ENCODE measurements around the gene KIF12. TPM values are rescaled to one million over a fixed set of nuclear protein-coding genes. Genes with fewer than 3 reads are reported as not detected.
A peak's percentile ranks its signal among the peaks of the same experiment; 100 is the strongest.

KIF12 gene
- total and polyA plus RNA-seq, 2 of the 13 experiments (the other 11 are each of a cell fraction or from before 2014, with no cell fraction given) = 1.8 to 12.5 TPM

DNA sequence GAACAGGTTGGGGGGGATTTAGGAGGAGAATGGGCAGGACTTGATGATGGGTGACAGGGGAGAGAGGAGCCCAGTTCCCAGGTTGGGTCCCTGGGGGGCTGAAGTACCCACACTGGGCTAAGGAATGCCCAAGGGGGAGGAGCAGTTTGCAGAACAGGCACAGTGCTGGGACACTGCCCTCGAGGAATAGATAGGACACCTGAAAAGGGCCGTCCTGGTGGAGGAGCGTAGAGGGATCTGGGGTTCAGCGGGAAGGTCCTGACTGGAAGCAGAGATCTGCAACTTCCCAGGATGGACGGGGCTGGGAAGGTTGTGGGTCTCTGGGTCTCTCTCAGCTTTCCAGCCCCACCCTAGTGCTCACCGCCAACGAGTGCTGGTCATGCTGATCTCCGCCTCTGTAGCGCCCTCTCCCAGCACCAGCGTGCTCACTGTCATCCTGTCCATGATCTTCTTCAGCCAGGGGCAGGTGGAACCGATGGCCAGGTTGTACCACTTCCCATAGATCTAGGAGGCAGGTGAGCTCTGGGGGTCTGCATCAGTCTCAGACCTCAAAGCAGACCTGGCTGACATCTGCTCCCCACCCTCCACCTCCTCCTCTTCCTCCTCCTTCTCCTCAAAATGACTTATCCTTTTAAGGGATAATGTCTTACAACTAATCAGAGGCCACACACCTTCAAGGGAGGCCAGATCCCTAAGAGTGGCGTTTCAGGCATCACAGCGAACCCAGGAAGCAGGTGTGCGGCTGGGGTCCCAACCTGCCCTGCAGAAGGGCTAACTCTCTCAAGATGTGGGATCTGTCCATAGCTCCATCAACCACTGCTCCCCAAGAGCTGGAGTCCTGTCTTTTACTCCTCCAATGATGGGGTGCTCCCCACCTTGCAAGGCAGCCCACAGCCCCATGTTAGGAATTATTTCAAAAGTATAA, 22.6 kb downstream of the KIF12 start (continued):
- peak; percentile 42; the same call in 1 of the 2 replicates for TF ChIP-seq MYC (CRISPR knock-in tag; IDR thresholded peaks at IDR 0.05; ENCODE audit: borderline replicate concordance)
- TF ChIP-seq KLF13 (CRISPR knock-in tag; IDR thresholded peaks at IDR 0.05) = no peak

DNA sequence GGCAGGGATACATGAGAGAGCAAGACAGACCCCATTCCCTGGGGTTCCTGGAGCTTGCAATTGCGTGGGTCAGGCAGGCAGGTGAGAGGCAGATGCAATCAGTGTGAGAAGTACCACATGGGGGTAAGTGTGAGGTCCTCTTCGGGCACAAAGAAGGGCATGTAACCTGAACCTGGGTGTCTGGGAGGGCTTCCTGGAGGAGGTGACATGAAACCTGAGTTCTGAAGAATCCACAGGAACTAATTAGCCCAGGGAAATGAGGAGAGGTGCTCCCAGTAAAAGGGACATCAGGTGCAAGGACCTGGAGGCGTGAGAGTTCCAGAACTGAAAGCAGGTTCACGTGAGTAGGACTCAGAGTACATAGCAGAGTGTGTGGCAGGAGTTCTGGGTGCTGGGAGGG, 23.5 kb downstream of the KIF12 start:
- 44% methylated on average over 4 of the region's 4 CpGs for WGBS (ENCODE audit: low lambda C conversion rate)
- TF ChIP-seq STAG1 (CRISPR knock-in tag; IDR thresholded peaks at IDR 0.05) (no peak), FLYWCH1 (CRISPR knock-in tag; IDR thresholded peaks at IDR 0.05) (0 out of 2 replicates have a peak, but pooled peaks have one; percentile 33), KMT2A (CRISPR knock-in tag; IDR thresholded peaks at IDR 0.05) (0 out of 2 replicates have a peak, but pooled peaks have one; percentile 24), ATF1 (CRISPR knock-in tag; IDR thresholded peaks at IDR 0.05) (no peak), ZNF501 (CRISPR knock-in tag; IDR thresholded peaks at IDR 0.05) (peak; percentile 32; the same call in 1 of the 2 replicates), SOX5 (CRISPR knock-in tag; IDR thresholded peaks at IDR 0.05; ENCODE audit: borderline replicate concordance) (no peak), POLR2AphosphoS5 (IDR thresholded peaks at IDR 0.05; ENCODE audit: low read depth, low read length) (0 out of 2 replicates have a peak, but pooled peaks have one; percentile 21), ZFP36 (IDR thresholded peaks at IDR 0.05; ENCODE audit: borderline replicate concordance, low read depth, low read length, partially characterized antibody) (peak; percentile 71)
- TF ChIP-seq, protein P1, sequence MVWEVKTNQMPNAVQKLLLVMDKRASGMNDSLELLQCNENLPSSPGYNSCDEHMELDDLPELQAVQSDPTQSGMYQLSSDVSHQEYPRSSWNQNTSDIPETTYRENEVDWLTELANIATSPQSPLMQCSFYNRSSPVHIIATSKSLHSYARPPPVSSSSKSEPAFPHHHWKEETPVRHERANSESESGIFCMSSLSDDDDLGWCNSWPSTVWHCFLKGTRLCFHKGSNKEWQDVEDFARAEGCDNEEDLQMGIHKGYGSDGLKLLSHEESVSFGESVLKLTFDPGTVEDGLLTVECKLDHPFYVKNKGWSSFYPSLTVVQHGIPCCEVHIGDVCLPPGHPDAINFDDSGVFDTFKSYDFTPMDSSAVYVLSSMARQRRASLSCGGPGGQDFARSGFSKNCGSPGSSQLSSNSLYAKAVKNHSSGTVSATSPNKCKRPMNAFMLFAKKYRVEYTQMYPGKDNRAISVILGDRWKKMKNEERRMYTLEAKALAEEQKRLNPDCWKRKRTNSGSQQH (CRISPR knock-in tag; IDR thresholded peaks at IDR 0.05; ENCODE audit: low read depth) = peak; percentile 49; the same call in 1 of the 2 replicates
- TF ChIP-seq, protein P2, sequence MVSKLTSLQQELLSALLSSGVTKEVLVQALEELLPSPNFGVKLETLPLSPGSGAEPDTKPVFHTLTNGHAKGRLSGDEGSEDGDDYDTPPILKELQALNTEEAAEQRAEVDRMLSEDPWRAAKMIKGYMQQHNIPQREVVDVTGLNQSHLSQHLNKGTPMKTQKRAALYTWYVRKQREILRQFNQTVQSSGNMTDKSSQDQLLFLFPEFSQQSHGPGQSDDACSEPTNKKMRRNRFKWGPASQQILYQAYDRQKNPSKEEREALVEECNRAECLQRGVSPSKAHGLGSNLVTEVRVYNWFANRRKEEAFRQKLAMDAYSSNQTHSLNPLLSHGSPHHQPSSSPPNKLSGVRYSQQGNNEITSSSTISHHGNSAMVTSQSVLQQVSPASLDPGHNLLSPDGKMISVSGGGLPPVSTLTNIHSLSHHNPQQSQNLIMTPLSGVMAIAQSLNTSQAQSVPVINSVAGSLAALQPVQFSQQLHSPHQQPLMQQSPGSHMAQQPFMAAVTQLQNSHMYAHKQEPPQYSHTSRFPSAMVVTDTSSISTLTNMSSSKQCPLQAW (CRISPR knock-in tag; IDR thresholded peaks at IDR 0.05) = peak; percentile 26; the same call in 1 of the 2 replicates
- Histone ChIP-seq H3K79me2 (ENCODE audit: insufficient read depth, low read length) (peaks cover 73% of the 10 kb centered on the region), H3K9me3 (ENCODE audit: low read length) (no peaks in the 10 kb centered on the region), H3K36me3 (replicated peaks in 1 of 2; ENCODE audit: control insufficient read depth in 1 of 2, insufficient read depth in 2 of 2, low read length in 2 of 2) (peaks cover 32 to 56% of the 10 kb centered on the region in 2 experiments), H3K27ac (ENCODE audit: extremely low read length, insufficient read depth, low read length) (peak overlapping the region; percentile 98), H3K27me3 (ENCODE audit: control insufficient read depth in 1 of 2, insufficient read depth in 2 of 2, low read length in 2 of 2) (no peaks in the 10 kb centered on the region; a peak in 1 of 5 replicates), H3K4me3 (replicated peaks in 1 of 3; ENCODE audit: insufficient read depth in 1 of 3, low read depth in 2 of 3, low read length in 3 of 3) (peak overlapping the region; percentile 72 to 91 (median 76)), H3K4me1 (ENCODE audit: insufficient read depth, low read length) (peaks cover 81% of the 10 kb centered on the region), H4K20me1 (ENCODE audit: insufficient read depth, low read length) (peaks cover 52% of the 10 kb centered on the region), H3K9ac (ENCODE audit: insufficient read depth, low read depth, low read length) (peak overlapping the region; percentile 87), H3K4me2 (ENCODE audit: low read depth, low read length) (peak overlapping the region; percentile 97), H2AFZ (ENCODE audit: low read length) (no peak overlapping the region)
- DNase-seq (ENCODE audit: low spot score) (no peak), FAIRE-seq (no peak), ATAC-seq (no peak)
- BruUV-seq (replicated peaks) = no TSS peak
- in situ Hi-C loops (cut with HindIII; ENCODE audit: extremely low pct_ligation_motif_present, low pct_unique_long_range_greater_than_20kb) (no loop called here), intact Hi-C loops (cut with micrococcal nuclease; ENCODE audit: unreplicated experiment) (no loop called here)
- ChIA-PET CTCF (ENCODE audit: low intra/inter-chr PET ratio, low total read pairs) (no interaction called here), POLR2A (interaction anchor here (0.7 kb wide), 1 partner anchor 15 kb away, joined by 3 read pairs; no protein-coding TSS in a partner anchor)
